HS-27A (cell line): ENCODE measurements around the gene HORMAD2.
A peak's percentile ranks its signal among the peaks of the same experiment; 100 is the strongest.

Experiments
- DNase-seq: peaks from one replicate; pipeline ENCODE4 v3.0.0-alpha.2; 2012; ENCODE audit warnings: low read depth, missing footprints

Gene HORMAD2

GRCh38 chr22:30079952-30080533 lies at the start of gene HORMAD2:
Gene HORMAD2, plus strand, starts transcription at chr22:30080464. Its CDS starts 13,489 bp downstream, at chr22:30093953.
- DNase-seq, result no peak

DNA sequence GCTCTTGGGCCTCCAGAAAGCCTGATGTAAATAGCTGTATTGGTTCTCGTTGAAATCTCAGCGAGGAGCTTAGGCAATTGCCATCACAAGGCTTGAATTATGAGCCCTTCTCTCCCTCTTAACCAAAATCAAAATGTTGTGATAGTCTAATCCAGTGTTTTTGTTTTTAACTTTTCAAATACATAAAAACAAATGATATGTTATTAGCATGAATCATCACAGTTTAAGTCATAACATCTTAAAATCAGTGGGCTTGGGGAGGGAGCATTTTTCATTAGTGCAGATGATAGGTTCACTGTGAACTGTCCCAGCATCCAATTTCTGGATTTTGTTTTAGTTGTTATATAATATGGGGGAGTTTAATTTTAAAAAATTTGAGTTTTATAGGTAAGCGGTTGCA lies 48.9 kb upstream of the HORMAD2 start:
- no peak for DNase-seq

GRCh38 chr22:30031764-30032455 lies 48.4 kb upstream of the HORMAD2 start:
- DNase-seq, result no peak

- DNase-seq, result no peak
These were observed 47.1 kb upstream of the HORMAD2 start for GRCh38 chr22:30033137-30033536.

DNA sequence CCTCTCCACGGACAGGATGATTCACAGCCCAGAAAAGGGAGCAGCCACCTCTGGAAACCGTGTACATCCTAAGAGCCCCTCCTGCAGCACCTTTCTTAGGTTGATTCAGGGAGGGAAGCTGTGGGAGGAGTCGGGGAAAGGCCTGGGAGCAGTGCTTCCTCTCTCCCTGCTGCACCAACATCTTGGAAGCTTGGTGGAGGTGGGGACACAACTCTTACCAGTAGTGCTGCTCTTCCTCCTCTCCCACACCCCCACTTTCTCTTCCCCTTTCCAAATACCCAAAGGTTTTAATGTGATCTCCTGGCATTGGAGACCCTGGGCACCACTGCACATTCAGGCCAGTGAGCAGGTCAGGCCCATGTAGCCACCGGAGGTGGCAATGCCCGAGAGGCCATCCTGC lies 46.4 kb upstream of the HORMAD2 start:
- no peak for DNase-seq

DNA sequence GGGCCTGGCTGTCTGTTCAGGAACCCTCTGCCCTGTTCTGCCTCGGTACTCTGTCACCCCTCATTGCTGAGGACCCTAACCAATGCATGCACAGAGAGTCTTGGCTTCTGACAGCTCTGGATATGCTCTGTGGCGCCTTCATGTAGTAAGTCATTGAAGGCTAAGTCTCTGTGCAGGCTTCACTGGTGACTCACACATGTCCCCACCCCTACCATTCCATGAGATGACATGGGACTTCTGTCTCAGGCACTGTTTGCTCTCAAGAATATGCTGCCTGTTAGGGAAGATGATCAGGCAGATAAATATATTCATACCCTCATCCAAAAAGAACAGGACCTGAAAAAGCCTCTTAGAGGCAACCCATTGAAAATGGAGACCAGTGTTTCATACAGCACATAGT lies 43.6 kb upstream of the HORMAD2 start:
- no peak for DNase-seq

DNA sequence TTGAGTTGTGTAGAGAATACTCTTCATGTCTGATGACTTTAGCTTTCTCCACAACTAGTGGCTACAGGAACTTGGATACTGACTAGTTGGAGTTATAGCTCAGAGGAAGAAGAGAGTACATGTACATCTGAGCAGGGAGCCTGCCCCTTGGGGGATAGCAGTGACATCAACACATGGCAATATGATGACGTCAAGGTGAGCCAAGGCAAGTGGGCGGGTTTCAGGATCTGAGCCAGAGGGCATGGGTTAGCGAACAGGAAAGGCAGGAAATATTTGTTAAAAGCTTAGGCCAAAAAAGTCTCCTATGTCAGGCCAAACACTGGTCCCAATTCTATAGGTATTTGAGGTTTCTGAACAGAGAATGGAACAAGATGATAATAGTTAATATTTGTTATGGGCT lies 42.0 kb upstream of the HORMAD2 start:
- no peak for DNase-seq

GRCh38 chr22:30040499-30041260 lies 39.6 kb upstream of the HORMAD2 start:
- DNase-seq, result no peak

DNA sequence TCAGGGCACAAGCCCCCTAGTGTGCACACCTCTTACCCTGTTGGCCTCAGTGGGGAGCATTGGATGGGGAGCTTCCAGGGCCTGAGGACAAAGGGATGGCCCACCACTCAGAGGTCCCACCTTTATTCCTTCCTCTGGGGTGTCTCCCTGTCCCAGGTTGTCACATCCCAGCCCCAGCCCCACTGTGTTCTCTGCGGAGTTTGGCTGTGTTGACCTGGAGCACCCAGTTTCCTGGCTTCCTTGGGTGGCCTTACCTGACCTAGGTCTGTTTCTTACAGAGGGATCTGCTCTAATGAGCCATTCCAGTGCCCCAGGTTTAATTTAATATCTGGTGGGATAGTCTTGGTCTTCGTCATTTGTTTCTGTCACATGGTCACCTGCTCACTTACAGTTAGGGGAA lies 38.8 kb upstream of the HORMAD2 start:
- no peak for DNase-seq

- no peak for DNase-seq
These were observed 38.4 kb upstream of the HORMAD2 start for GRCh38 chr22:30041881-30042280.

DNA sequence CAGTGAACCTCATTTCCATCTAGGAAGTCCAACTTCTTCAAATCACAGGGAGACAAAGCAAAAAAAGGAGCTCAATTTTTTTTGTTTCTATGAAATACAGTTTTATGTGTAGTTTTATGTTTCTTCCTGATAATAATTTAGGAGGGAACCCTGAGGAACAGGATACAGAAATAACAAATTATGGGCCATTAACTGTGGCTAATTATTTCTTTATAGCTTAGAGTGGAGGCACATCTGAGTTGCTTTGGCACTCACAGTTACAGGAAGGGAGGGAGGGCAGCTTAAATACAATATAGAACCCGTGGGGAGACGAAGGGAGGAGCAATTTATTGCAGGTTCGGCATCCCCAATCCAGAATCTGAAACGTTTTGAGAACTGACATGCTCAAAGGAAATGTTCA lies 37.1 kb upstream of the HORMAD2 start:
- DNase-seq, result no peak

DNA sequence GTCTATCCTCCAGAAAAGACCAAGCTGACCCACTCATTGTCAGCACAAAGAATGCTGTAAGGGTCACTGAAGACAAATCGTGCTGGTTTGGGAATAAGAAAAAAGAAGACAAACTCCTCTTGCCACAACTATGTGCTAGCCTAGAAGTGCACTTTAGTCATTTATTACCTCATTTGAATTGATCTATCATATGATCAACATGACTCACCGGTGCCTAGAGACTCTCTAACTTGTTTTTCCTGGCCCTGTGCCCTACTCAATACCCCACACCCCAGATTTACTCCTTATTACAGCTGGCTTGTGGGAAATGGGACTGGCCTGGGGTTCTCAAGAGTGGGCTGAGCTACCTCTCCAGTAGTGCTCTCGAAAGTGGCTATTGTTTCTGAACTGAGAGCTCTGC lies 35.9 kb upstream of the HORMAD2 start:
- DNase-seq, result peak; percentile 68

GRCh38 chr22:30044881-30045493 lies 35.3 kb upstream of the HORMAD2 start:
- DNase-seq, result no peak

DNA sequence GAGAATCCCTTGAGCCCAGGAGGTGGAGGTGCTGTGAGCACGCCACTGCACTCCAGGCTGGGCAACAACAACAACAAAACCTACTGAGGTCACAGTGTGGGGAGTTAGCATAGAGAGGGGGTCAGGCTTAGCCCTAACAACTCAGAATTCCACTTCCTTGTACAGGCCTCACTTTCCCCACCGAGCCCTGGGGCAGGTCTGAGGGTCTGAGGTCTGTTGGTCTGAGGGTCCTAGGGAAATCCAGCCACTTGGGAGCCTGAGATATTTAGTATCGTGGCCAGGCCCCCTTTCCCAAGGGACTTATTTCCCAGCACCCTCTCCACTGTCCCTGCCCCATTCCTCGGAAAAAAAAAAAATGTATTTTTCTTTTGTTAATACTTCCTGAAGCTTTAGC lies 34.8 kb upstream of the HORMAD2 start:
- DNase-seq, result no peak

DNA sequence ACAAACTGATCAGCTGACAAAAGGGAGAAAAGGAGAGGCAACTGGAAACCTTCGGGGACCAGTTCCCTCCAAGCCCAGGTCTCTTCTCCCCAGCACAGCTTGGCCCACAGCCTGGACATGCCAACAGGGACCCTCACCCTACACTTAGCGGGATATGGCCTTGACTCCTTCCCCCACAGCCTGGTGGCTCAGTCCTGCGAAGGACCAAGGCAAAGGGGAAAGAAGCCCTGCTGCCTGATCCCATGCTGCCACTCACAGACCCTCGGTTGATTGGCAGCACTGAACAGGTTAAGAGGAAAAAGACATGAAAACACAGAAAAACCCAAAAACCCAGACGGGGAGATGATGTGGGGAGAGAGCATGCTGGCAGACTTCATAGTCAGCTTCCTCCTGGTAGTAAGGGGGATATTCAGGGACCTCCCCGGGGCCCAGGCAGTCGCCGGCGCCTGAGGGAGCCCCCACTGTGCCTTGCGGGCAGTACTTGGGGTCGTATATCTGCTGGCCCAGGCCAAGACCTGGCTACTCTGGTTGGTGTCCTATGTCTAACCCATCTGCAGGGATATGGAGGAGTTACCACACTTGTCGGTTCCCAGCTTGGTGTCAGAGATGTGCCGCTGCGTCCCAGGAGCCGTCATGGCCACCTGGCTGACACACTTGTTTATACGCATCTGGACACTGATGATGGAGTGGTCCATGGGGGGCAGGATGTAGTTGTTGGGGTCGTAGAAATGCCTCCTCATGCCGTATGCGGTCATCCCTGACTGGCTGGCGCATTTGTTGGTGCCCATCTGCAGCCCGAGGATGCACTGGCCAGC lies 34.2 kb upstream of the HORMAD2 start:
- no peak for DNase-seq

GRCh38 chr22:30046716-30047363 lies 33.4 kb upstream of the HORMAD2 start:
- no peak for DNase-seq

GRCh38 chr22:30047364-30047738 lies 32.9 kb upstream of the HORMAD2 start:
- DNase-seq, result no peak

DNA sequence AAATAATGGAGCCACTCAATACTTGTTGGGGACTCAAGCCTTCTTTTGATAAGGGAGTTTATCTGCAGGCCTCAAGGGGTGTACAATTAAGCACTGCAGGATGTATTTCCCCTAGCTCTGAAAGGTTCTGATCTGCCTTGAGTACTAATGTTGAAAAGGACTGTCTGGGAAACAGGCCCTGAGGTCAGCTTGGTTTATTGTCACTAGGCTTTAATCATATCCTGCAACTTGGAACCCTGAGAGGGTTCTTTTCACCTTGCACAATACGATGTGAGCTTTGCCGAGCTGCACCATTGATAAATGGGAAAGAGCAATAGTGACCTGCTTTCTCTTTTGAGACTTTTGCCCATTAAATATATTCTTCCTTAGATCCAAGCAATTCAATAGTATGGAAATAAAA lies 31.6 kb upstream of the HORMAD2 start:
- DNase-seq, result no peak

- no peak for DNase-seq
These were observed 26.0 kb upstream of the HORMAD2 start for GRCh38 chr22:30054067-30054763.

GRCh38 chr22:30054764-30055069 lies 25.5 kb upstream of the HORMAD2 start:
- DNase-seq, result no peak

- no peak for DNase-seq
These were observed 24.2 kb upstream of the HORMAD2 start for GRCh38 chr22:30056015-30056414.
